PC-9 (cell line): ENCODE measurements around the gene FRZB.

Experiments used
- EZH2 ChIP-seq: fragments of 200-600 bp; sonication (generic); IDR thresholded peaks from 2 replicates; pipeline ENCODE4 v1.8.0; 2017; ENCODE audit warnings: antibody characterized with exemption, low read depth
- TF ChIP-seq, protein P1 (sequence below): fragments of 200-600 bp; sonication (generic); conservative IDR thresholded peaks from 2 replicates; pipeline ENCODE4 v1.6.1; 2017; ENCODE audit warnings: mixed run types, antibody characterized with exemption, mild to moderate bottlenecking, moderate library complexity

DNA sequence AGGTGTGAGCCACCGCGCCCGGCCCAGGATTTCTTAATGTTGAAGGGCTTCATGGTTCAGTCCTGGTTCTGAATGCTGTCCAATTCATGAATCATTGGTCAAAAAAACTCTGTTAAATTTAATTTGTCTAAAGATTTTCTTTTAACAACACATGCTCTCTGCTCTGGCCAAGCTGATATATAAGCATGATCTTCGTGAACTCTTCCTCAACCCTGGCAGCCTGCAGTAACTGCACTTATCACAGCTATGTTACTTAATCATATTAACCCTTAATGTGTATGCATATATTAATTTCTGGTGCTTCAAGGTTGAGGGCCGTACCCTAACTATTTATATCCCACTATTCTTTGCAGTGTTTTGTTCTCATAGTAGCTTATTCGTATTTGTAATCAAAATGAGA is 29.4 kb upstream of the FRZB start:
- TF ChIP-seq, protein P1, sequence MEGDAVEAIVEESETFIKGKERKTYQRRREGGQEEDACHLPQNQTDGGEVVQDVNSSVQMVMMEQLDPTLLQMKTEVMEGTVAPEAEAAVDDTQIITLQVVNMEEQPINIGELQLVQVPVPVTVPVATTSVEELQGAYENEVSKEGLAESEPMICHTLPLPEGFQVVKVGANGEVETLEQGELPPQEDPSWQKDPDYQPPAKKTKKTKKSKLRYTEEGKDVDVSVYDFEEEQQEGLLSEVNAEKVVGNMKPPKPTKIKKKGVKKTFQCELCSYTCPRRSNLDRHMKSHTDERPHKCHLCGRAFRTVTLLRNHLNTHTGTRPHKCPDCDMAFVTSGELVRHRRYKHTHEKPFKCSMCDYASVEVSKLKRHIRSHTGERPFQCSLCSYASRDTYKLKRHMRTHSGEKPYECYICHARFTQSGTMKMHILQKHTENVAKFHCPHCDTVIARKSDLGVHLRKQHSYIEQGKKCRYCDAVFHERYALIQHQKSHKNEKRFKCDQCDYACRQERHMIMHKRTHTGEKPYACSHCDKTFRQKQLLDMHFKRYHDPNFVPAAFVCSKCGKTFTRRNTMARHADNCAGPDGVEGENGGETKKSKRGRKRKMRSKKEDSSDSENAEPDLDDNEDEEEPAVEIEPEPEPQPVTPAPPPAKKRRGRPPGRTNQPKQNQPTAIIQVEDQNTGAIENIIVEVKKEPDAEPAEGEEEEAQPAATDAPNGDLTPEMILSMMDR: no peak
- TF ChIP-seq EZH2: no peak
